GM18951 (cell line): ENCODE measurements around the gene ADRM1.

Source experiments
- POLR2A ChIP-seq: IDR thresholded peaks from 4 replicates; pipeline ENCODE4 v1.6.1; 2011; ENCODE audit warnings: mild to moderate bottlenecking; ENCODE audit not compliant: insufficient read length, insufficient read depth; ENCODE audit errors: extremely low read depth
- in situ Hi-C: fragments of 300-500 bp; cut with MboI; formaldehyde crosslinking; loops from one replicate; pipeline ENCODE4 v1.12.0; 2022; ENCODE audit warnings: low sequenced_read_pairs, mixed read lengths, inconsistent platforms; ENCODE audit not compliant: unreplicated experiment

Gene ADRM1

GRCh38 chr20:62296724-62297448 lies 5.9 kb upstream of the ADRM1 start:
- TF ChIP-seq POLR2A = no peak
- in situ Hi-C loops = no loop called here

GRCh38 chr20:62297449-62298227 lies 5.2 kb upstream of the ADRM1 start:
- in situ Hi-C loops = no loop called here
- no peak for TF ChIP-seq POLR2A

GRCh38 chr20:62298577-62299249 lies 4.1 kb upstream of the ADRM1 start:
- in situ Hi-C loops = no loop called here
- no peak for TF ChIP-seq POLR2A

GRCh38 chr20:62299666-62300236 lies 3.0 kb upstream of the ADRM1 start:
- in situ Hi-C loops = loop anchor here (10.0 kb wide), 1 partner anchor 85 kb away; the partner anchor contains the start of gene RPS21
- no peak for TF ChIP-seq POLR2A

- in situ Hi-C loops = loop anchor here (10.0 kb wide), 1 partner anchor 84 kb away; the partner anchor contains the start of gene RPS21
- no peak for TF ChIP-seq POLR2A
These were observed 2.5 kb upstream of the ADRM1 start for GRCh38 chr20:62300319-62300718.

- in situ Hi-C loops = loop anchor here (10.0 kb wide), 1 partner anchor 84 kb away; the partner anchor contains the start of gene RPS21
- TF ChIP-seq POLR2A = no peak
These were observed 1.6 kb upstream of the ADRM1 start for GRCh38 chr20:62301111-62301668.

GRCh38 chr20:62301773-62302340 lies 940 bp upstream of the ADRM1 start:
- in situ Hi-C loops = loop anchor here (10.0 kb wide), 1 partner anchor 83 kb away; the partner anchor contains the start of gene RPS21
- TF ChIP-seq POLR2A = no peak

- in situ Hi-C loops = loop anchor here (10.0 kb wide), 1 partner anchor 82 kb away; the partner anchor contains the start of gene RPS21
- TF ChIP-seq POLR2A = no peak
These were observed 204 bp downstream of the ADRM1 start for GRCh38 chr20:62303062-62303339.

- TF ChIP-seq POLR2A = no peak
- in situ Hi-C loops = loop anchor here (10.0 kb wide), 1 partner anchor 81 kb away; the partner anchor contains the start of gene RPS21
These were observed 786 bp downstream of the ADRM1 start for GRCh38 chr20:62303340-62304226.

GRCh38 chr20:62304331-62305148 lies 1.7 kb downstream of the ADRM1 start:
- TF ChIP-seq POLR2A = no peak
- in situ Hi-C loops = loop anchor here (10.0 kb wide), 1 partner anchor 80 kb away; the partner anchor contains the start of gene RPS21
